ENCODE results near the gene PGAP2.

- TF ChIP-seq CTCF (IDR thresholded peaks at IDR 0.05; ENCODE audit: low read depth, low read length) (no peak), MYC (IDR thresholded peaks at IDR 0.05; ENCODE audit: low read depth, low read length) (no peak), POLR2A (IDR thresholded peaks at IDR 0.05; ENCODE audit: extremely low read depth, insufficient read length) (no peak)
- TF ChIP-seq, protein P1, sequence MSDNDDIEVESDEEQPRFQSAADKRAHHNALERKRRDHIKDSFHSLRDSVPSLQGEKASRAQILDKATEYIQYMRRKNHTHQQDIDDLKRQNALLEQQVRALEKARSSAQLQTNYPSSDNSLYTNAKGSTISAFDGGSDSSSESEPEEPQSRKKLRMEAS (IDR thresholded peaks at IDR 0.05; ENCODE audit: low read depth, low read length) = no peak
Observed at GRCh38 chr11:3773180-3773579, 35.2 kb upstream of the PGAP2 start.

Measured in NB4 (cell line).